ENCODE measurements around the gene RAB39A.
"Not testable (repeated sequence)": the region's sequence is repeated elsewhere in the genome, so short reads cannot be mapped to it uniquely, and the experiment has no call there.

RAB39A gene, protein sequence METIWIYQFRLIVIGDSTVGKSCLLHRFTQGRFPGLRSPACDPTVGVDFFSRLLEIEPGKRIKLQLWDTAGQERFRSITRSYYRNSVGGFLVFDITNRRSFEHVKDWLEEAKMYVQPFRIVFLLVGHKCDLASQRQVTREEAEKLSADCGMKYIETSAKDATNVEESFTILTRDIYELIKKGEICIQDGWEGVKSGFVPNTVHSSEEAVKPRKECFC

DNA sequence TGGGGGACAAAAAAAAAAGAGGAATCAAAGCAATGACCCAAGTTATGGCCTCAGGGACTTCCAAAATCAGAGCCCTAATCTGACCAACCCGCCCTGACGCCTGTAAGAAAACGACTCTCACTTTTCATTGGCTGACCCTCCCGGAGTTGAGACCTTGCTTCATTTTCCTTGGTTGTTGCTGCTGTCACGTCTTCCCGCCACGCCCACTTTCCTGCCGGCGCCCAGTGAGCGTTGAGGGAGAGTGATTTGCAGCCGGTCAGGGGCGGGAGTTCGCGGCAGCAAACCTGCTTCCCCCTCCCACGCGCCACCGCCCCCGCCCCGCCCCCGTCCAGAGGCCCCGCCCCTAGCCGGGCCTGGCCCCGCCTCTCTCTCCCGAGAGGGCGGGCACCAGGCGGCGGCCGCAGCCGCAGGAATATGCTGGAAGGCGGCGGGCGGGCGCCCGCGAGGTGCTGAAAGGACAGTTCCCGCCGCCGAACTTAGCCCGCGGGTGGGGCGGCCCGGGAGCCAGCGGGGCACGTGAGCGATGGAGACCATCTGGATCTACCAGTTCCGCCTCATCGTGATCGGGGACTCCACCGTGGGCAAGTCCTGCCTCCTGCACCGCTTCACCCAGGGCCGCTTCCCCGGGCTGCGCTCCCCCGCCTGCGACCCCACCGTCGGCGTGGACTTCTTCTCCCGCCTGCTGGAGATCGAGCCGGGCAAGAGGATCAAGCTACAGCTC lies at the start of gene RAB39A:
TSS of gene RAB39A (plus strand) at position 403 of the 721 bp plus-strand sequence. CDS start at position 524, 121 bp downstream.
- peak within 1 kb of the TSS; percentile 69 for H3K4me3 Mint-ChIP-seq

DNA sequence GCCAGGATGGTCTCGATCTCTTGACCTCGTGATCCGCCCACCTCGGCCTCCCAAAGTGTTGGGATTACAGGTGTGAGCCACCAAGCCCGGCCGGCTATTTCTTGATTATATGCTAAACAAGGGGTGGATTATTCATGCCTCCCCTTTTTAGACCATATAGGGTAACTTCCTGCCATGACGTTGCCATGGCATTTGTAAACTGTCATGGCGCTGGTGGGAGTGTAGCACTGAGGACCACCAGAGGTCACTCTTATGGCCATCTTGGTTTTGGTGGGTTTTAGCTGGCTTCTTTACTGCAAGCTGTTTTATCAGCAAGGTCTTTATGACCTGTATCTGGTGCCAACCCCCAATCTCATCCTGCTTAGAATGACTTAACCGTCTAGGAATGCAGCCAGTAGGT lies 46.8 kb upstream of the RAB39A start:
- H3K4me3 Mint-ChIP-seq; H3K36me3 Mint-ChIP-seq (ENCODE audit: low read depth); H3K4me1 Mint-ChIP-seq (ENCODE audit: low read depth); H3K27me3 Mint-ChIP-seq; DNase-seq; H3K27ac Mint-ChIP-seq; H3K9me3 Mint-ChIP-seq: not testable (repeated sequence)

More for the DNA sequence above, at the start of gene RAB39A:
- Mint-ChIP-seq H3K36me3 (ENCODE audit: low read depth) (no peaks in the 10 kb centered on the region), H3K27ac (no peak within 1 kb of the TSS), H3K4me1 (ENCODE audit: low read depth) (peaks cover 13% of the 10 kb centered on the region), H3K27me3 (peaks cover 63% of the 10 kb centered on the region), H3K9me3 (no peaks in the 10 kb centered on the region)
- peak; percentile 71 for DNase-seq

DNA sequence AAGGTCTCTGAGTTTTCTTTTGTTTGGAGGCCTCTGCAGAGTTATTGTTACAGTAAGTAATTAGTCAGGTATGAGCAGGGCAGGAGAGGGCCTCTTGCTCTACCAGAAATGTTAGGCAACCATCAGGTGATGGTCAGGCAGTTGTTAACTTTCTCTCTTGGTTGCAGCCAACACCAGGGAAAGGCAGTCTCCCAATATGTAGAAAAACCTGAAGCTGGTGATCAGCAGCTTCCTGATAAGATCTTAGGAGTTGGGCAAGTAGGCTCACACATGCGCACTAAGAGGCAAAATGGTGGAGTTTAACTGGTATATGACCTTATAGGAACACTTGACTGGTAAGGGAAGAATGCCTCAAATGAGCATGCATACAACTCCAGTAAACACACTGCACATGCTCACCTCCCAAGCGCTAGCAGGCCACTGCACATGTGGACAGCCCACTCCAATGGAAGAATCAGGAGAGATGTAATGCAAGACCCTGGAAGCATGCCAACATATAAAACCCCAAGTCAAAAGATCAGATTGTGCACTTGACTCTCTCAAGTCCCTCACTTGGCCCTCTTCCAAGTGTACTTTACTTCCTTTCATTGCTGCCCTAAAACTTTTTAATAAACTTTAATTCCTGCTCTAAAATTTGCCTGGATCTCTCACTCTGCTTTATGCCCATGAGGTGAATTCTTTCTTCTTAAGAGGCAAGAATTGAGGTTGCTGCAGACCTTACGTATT lies 46.0 kb upstream of the RAB39A start:
- no peak overlapping the region for H3K4me3 Mint-ChIP-seq
- no peaks in the 10 kb centered on the region for H3K4me1 Mint-ChIP-seq (ENCODE audit: low read depth)
- no peaks in the 10 kb centered on the region for H3K9me3 Mint-ChIP-seq
- no peak for DNase-seq
- H3K36me3 Mint-ChIP-seq (ENCODE audit: low read depth): no peaks in the 10 kb centered on the region
- peaks cover 9% of the 10 kb centered on the region for H3K27me3 Mint-ChIP-seq
- no peak overlapping the region for H3K27ac Mint-ChIP-seq

DNA sequence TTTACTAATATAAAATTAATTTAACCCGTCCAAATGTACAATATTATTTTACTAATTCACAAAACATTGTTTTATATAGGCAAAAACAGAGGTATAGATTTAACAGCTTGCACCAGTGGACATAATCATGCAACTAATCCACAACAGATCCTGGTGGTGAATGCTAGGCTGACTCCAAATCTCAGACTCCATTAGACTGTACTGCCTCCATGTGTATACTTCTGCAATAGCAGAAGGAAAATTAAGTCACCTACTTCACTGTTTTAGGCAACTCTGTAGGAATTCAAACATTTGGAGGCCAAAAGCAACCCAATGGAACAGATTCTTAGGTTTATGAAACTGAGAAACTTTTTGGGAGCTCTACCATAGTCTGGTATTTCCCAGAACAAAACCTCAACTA lies 30.0 kb upstream of the RAB39A start:
- DNase-seq: no peak

DNA sequence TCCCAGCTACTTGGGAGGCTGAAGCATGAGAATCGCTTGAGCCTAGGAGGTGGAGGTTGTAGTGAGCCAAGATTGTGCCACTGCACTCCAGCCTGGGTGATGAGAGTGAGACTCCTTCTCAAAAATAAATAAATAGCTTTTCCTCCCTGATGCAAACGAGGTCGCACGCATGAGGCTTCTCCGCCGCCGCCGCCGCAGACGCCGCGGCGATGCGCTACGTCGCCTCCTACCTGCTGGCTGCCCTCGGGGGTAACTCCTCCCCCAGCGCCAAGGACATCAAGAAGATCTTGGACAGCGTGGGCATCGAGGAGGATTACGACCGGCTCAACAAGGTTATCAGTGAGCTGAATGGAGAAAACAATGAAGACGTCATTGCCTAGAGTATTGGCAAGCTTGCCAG lies 20.0 kb upstream of the RAB39A start:
- Mint-ChIP-seq H3K36me3 (ENCODE audit: low read depth) (no peaks in the 10 kb centered on the region), H3K27ac (no peak overlapping the region), H3K4me3 (no peak overlapping the region)

More for the DNA sequence above, 30.0 kb upstream of the RAB39A start:
- no peak overlapping the region for H3K27ac Mint-ChIP-seq
- no peaks in the 10 kb centered on the region for H3K27me3 Mint-ChIP-seq
- H3K4me1 Mint-ChIP-seq (ENCODE audit: low read depth): no peaks in the 10 kb centered on the region
- no peaks in the 10 kb centered on the region for H3K36me3 Mint-ChIP-seq (ENCODE audit: low read depth)
- H3K9me3 Mint-ChIP-seq: no peaks in the 10 kb centered on the region
- no peak overlapping the region for H3K4me3 Mint-ChIP-seq

DNA sequence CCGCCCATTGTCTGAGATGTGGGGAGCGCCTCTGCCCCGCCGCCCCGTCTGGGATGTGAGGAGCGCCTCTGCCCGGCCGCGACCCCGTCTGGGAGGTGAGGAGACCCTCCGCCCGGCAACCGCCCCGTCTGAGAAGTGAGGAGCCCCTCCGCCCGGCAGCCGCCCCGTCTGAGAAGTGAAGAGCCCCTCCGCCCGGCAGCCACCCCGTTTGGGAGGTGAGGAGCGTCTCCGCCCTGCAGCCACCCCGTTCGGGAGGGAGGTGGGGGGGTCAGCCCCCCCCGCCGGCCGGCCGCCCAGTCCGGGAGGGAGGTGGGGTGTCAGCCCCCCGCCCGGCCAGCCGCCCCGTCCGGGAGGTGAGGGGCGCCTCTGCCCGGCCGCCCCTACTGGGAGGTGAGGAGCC lies 15.8 kb upstream of the RAB39A start:
- not testable (repeated sequence) for H3K27ac Mint-ChIP-seq; H3K36me3 Mint-ChIP-seq (ENCODE audit: low read depth); DNase-seq; H3K4me3 Mint-ChIP-seq; H3K4me1 Mint-ChIP-seq (ENCODE audit: low read depth); H3K9me3 Mint-ChIP-seq
- H3K27me3 Mint-ChIP-seq: peaks cover 18% of the 10 kb centered on the region

More for the DNA sequence above, 20.0 kb upstream of the RAB39A start:
- no peak for DNase-seq
- peaks cover 22% of the 10 kb centered on the region for H3K27me3 Mint-ChIP-seq
- H3K4me1 Mint-ChIP-seq (ENCODE audit: low read depth): no peaks in the 10 kb centered on the region
- no peaks in the 10 kb centered on the region for H3K9me3 Mint-ChIP-seq

DNA sequence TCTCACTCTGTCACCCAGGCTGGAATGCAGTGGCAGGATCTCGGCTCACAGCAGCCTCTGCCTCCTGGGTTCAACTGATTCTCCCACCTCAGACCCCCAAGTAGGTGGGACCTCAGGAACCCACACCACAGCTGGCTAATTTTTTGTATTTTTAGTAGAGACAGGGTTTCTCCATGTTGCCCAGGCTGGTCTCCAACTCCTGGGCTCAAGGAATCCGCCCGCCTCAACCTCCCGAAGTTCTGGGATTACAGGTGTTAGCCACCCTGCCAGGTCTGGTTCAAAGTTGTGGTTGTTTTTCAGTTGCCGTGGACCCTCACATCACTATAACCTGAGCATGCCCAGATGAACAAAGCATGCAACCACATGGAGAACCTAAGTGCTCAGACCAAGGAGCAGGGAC lies 13.0 kb upstream of the RAB39A start:
- DNase-seq: no peak
- H3K27ac Mint-ChIP-seq: no peak overlapping the region
- peaks cover 14% of the 10 kb centered on the region for H3K27me3 Mint-ChIP-seq
- H3K4me3 Mint-ChIP-seq: no peak overlapping the region
- no peaks in the 10 kb centered on the region for H3K36me3 Mint-ChIP-seq (ENCODE audit: low read depth)
- H3K4me1 Mint-ChIP-seq (ENCODE audit: low read depth): no peaks in the 10 kb centered on the region
- no peaks in the 10 kb centered on the region for H3K9me3 Mint-ChIP-seq

DNA sequence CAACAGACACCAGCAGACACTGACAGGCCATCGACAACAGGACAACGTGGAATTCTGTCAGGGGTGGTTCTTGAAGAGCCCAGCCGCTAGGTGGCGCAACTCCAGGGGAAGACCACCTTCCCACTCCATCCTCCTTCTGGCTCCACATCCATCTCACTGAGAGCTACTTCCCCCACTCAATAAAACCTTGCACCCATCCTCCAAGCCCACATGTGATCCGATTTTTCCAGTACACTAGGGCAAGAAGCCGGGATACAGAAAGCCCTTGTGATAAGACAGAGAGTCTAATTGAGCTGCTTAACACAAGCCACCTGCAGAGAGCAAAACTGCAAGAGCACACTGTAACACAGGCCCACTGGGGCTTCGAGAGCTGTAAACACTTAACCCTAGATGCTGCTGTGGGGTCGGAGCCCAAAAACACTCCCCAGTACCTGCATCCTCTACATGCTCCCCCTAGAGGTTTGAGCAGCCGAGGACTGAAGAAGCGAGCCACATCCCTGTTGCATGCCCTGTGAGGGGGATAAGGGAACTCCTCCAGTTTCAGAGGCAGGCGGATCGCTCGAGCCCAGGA lies 11.5 kb upstream of the RAB39A start:
- H3K9me3 Mint-ChIP-seq: no peaks in the 10 kb centered on the region
- no peak overlapping the region for H3K4me3 Mint-ChIP-seq
- H3K27ac Mint-ChIP-seq: no peak overlapping the region
- no peaks in the 10 kb centered on the region for H3K36me3 Mint-ChIP-seq (ENCODE audit: low read depth)
- peak; percentile 47 for DNase-seq
- no peaks in the 10 kb centered on the region for H3K4me1 Mint-ChIP-seq (ENCODE audit: low read depth)
- peaks cover 17% of the 10 kb centered on the region for H3K27me3 Mint-ChIP-seq

DNA sequence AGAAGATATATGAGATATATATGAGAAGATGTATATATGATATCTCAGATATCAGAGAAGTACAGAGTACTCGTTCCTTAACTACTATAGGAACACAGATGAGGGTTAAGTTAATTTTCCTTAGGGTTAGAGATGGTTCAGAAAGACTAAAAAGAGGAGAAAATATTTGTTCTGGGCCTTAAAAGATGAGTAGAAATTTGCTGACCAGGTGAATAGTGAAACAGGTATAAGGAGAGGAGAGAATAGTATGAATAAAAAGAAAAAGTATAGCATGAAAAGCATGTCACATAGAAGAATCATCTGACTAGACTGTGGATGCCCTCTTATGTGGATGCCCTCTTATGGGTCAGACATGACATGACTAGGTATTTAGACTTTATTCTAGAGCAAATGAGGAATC lies 6.3 kb upstream of the RAB39A start:
- no peak overlapping the region for H3K4me3 Mint-ChIP-seq
- peaks cover under 1% of the 10 kb centered on the region for H3K4me1 Mint-ChIP-seq (ENCODE audit: low read depth)
- no peak overlapping the region for H3K27ac Mint-ChIP-seq
- no peaks in the 10 kb centered on the region for H3K9me3 Mint-ChIP-seq
- H3K36me3 Mint-ChIP-seq (ENCODE audit: low read depth): no peaks in the 10 kb centered on the region
- DNase-seq: no peak
- H3K27me3 Mint-ChIP-seq: peaks cover 49% of the 10 kb centered on the region

DNA sequence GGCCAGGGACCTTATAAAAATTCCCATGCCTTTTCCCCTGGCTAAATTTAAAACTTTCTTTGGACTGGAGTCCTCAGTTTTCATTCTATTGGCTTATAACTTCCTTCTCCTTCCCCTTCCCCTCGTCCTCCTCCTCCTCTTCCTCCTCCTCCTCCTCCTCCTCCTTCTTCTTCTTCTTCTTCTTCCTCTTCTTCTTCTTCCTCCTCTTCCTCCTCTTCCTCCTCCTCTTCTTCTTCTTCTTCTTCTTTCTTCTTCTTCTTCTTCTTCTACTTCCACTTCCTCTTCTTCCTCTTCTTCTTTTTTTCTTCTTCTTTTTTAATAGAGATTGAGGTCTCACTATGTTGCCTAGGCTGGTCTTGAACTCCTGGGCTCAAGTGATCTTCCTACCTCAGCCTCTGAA lies 4.7 kb upstream of the RAB39A start:
- H3K27me3 Mint-ChIP-seq: peaks cover 60% of the 10 kb centered on the region
- not testable (repeated sequence) for H3K4me3 Mint-ChIP-seq; H3K27ac Mint-ChIP-seq; H3K9me3 Mint-ChIP-seq; DNase-seq; H3K4me1 Mint-ChIP-seq (ENCODE audit: low read depth); H3K36me3 Mint-ChIP-seq (ENCODE audit: low read depth)

DNA sequence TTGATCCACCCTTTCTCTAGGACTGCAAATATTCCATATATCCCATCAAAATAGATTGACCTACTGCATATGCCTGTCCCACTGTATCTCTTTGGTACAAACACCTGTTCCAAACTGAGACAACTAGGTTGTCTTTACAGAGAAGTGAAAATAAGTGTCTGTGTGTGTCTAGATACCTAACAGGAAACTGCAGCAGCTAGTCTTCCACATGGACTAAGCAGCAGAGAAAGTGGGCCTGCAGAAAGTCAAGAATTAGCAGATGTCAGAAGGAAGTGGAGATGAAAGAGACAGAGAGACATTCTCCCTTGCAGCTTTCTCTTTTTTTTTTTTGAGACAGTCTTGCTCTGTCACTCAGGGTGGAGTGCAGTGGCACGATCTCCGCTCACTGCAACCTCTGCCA lies 3.9 kb upstream of the RAB39A start:
- H3K4me3 Mint-ChIP-seq: no peak overlapping the region

DNA sequence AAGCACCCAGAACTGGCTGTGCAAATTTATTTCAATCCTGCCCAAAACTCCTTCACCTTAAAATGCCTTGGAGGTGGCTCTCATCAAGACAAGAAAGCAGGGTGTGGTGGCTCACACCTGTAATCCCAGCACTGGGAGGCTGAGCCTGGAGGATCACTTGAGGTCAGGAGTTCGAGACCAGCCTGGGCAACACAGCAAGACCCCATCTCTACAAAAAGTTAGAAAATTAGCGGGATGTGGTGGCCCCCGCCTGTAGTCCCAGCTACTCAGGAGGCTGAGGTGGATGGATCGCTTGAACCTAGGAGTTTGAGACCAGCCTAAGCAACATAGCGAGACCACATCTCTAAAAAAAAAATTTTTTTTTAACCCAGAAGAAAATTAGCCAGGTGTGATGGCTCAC lies 689 bp upstream of the RAB39A start:
- H3K36me3 Mint-ChIP-seq (ENCODE audit: low read depth): no peaks in the 10 kb centered on the region
- no peaks in the 10 kb centered on the region for H3K9me3 Mint-ChIP-seq
- peak overlapping the region; percentile 55 for H3K4me3 Mint-ChIP-seq
- H3K27ac Mint-ChIP-seq: no peak overlapping the region
- H3K27me3 Mint-ChIP-seq: peaks cover 69% of the 10 kb centered on the region
- peaks cover 13% of the 10 kb centered on the region for H3K4me1 Mint-ChIP-seq (ENCODE audit: low read depth)
- DNase-seq: no peak

More for the DNA sequence above, 3.9 kb upstream of the RAB39A start:
- H3K9me3 Mint-ChIP-seq: no peaks in the 10 kb centered on the region
- DNase-seq: no peak
- peaks cover 61% of the 10 kb centered on the region for H3K27me3 Mint-ChIP-seq
- no peaks in the 10 kb centered on the region for H3K36me3 Mint-ChIP-seq (ENCODE audit: low read depth)
- H3K4me1 Mint-ChIP-seq (ENCODE audit: low read depth): peaks cover 11% of the 10 kb centered on the region
- H3K27ac Mint-ChIP-seq: no peak overlapping the region

DNA sequence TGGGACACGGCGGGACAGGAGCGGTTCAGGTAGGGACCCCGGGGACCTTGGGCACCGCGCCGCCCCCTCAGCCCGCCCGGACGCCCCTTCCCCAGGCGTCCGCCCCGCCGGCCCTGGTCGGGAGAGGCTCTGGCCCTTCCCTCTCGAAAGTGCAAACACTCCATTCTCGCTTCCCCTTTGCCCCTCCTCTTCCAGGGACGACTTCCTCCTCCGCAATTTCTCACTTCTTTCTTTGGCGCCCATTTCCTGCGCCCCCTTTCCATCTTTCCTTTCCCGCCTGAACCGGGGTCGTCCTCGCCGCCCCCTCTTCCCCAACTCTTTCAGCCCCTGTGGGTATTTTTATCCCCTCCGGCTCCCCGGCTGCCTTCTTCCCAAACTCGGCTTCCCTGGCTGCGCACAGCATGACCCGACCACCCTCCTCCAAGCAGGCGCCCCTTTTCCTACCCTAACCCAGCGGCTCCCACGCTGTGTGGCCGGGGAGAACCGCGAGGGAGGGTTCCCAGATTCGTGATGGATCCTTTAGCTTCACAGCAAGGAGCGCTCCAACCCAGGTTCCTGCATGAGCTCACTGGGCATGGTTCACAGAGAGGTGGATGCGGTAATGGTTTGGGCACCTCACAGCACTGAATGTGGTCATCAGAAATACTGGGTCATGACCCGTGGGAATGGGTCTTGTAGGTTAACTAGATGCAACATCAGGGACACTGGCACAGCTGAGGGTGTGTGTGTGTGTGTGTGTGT lies 689 bp downstream of the RAB39A start:
- Mint-ChIP-seq H3K4me3 (peak overlapping the region; percentile 69), H3K27ac (no peak overlapping the region), H3K4me1 (ENCODE audit: low read depth) (peaks cover 13% of the 10 kb centered on the region), H3K9me3 (no peaks in the 10 kb centered on the region), H3K27me3 (peaks cover 59% of the 10 kb centered on the region), H3K36me3 (ENCODE audit: low read depth) (no peaks in the 10 kb centered on the region)
- peak; percentile 28 for DNase-seq

DNA sequence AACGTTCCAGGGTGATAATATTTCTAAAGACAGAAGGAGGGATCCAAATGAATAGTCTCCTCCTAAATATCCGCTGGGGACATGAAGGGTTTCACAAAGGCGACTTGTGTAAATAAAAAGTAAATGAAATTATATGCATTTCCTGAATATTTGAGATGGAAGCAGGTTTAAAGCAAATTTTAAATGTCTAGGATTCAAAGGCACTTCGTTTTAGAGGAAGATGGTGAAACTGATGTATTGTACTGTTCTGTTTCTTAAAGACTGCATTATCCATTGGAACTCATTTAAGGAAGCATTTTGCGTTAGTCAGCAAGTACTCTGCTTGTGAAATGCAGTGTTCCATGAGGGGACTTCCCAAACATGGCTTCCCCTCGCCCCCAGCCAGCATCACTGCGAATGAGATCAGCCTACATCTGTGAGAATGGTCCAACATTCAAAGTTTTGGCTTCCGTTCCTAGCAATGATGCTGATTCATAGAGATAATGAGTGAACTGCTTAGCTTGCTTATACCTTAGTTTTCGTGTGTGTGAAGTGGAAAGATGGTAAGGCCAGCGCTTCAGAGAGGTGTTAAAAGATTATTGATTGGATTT lies 1.5 kb downstream of the RAB39A start:
- no peak overlapping the region for H3K4me3 Mint-ChIP-seq
- H3K27ac Mint-ChIP-seq: no peak overlapping the region
- H3K27me3 Mint-ChIP-seq: peaks cover 52% of the 10 kb centered on the region
- no peaks in the 10 kb centered on the region for H3K9me3 Mint-ChIP-seq
- H3K36me3 Mint-ChIP-seq (ENCODE audit: low read depth): no peaks in the 10 kb centered on the region
- peaks cover 13% of the 10 kb centered on the region for H3K4me1 Mint-ChIP-seq (ENCODE audit: low read depth)
- no peak for DNase-seq

Measured in activated T-cell treated with anti-CD3 and anti-CD28 coated beads, Interleukin-2, amount 50 U/mL, for 24 hours (primary cell).